Body of pancreas (tissue), 2 donors: ENCODE results near the gene XRN2. TPM values are rescaled to one million over a fixed set of nuclear protein-coding genes. Genes with fewer than 3 reads are reported as not detected.

Source experiments
- small RNA-seq: library from RNA; depleted of rRNA; stranded (forward); fragments of <200 nt; gene quantifications from one replicate; pipeline ENCODE3, GENCODE V24; 2016
- total RNA-seq, 2 donors: library from RNA; depleted of rRNA; stranded (reverse); fragments of >200 nt; gene quantifications; one replicate each; pipeline ENCODE4 v1.1.0, GENCODE V29; 2016

The XRN2 gene
- total RNA-seq, 2 donors from 2014 or later = 26.0 to 32.9 TPM

Small RNAs within 50 kb of the gene (small RNA-seq; reads per million reads assigned to genes)
- gene RN7SKP140 = not detected

Other genes starting within 250 kb of the XRN2 start
- gene LINC00237, start 197.0 kb upstream of the XRN2 start, total RNA-seq = not detected
- gene KIZ, start 177.2 kb upstream of the XRN2 start, total RNA-seq = 10 to 100 TPM; 17.1 to 28.7 TPM
- gene NKX2-4, start 94.2 kb downstream of the XRN2 start, total RNA-seq = not detected
- 1 to 10 TPM; 3.1 to 9.6 TPM for gene NKX2-2, start 210.7 kb downstream of the XRN2 start, total RNA-seq